ENCODE data around the gene F3.

F3 gene

GRCh38 chr1:94526152-94526980 lies 15.2 kb downstream of the F3 start:
- DNase-seq: no peak

GRCh38 chr1:94524531-94524930 lies 17.0 kb downstream of the F3 start:
- DNase-seq: no peak

DNA sequence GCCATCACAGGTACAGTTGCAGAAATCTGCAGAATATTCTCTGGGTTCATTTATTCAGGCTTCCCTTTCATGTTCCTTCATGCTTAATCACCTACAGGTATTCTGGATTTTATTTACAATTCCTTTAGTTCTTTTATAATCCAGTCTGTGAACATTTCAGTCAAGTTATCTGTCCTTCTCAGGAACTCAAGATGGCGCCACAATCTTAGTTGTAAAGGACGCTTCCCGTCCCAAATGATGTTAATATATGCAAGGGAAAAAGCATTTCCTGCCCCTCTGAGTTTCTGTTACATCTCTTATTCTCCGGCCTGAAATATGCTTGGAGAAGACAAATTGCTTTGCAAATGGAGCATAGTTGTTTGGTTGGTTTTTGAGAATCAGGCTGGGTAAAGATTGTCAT lies 19.3 kb downstream of the F3 start:
- no peak for DNase-seq

DNA sequence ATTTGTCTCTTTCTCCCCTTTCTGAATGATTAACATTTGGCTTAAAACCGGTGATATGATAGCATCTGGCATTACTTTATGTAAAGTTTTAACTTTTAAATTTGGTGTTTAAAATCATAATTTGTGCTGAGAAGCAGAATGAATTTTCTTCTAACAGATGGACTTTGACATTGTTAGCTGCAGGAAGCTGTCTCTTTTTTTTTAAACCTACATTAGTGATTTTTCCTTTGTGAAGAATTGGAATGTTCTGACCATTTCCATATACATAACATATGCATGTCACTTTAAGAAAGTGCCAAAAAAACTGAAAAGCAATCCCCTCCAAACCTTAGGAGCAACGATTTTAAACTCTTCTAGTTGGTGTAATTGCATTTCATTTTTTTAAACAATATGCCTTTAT lies 22.2 kb downstream of the F3 start:
- DNase-seq: no peak

DNA sequence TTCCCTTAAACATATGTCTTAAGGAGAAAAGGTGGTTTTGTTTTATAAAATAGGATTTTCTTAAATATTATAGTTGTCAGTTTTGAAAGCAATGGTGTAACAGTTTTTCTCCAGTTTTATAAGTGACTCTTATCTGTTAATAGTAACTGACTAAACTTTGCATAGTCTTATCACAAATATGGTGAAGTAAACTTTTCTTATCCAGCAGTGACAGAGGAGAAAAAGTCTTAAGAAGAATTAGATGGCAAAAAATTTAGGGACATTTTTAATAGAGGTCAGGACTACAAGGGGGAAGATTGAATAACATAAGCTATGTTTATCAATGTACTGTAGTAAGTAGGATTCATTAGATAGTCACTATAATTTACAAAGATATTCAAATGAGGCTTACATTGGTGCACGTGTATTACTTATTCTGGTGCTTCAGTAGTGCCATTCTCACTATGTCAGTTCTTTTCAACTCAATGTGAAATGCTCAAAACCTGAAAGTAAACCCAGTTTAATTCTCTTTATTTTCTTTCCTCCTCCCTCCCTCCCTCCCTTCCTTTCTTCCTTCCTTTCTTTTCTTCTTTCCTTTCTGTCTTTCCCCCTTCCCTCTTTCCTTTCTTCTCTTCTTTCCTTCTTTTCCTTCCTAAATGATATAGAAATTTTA lies 26.1 kb downstream of the F3 start:
- DNase-seq: no peak

DNA sequence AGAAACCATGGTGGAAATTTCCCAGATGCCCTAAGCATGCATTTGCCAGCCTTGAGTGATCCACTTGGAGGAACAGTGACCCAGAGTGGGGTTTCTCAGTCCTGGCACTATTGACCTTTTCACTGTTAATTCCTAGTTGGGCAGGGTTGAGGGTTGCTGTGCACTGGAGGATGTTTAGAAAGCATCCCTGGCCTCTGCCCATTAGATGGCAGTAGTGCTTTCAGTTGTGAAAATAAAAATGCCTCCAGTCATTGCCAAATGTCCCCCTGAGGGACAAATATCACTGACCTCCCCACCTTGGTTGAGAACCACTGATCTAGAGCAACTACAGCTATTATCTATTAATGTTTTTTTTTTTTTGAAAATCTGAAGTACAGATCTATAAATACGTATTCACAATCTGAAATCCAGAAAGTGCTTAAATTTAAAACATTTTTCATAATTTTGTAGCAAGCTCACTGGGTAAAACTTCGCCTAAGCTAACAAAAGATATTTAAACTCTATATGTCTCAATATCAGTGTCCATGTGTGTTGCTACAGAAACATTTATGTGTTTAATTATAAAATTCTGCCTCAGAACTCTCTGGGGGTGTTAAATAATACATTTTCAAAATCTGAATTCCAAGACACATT lies 27.3 kb downstream of the F3 start:
- DNase-seq: peak; percentile 68

GRCh38 chr1:94512816-94513215 lies 28.7 kb downstream of the F3 start:
- DNase-seq: no peak

DNA sequence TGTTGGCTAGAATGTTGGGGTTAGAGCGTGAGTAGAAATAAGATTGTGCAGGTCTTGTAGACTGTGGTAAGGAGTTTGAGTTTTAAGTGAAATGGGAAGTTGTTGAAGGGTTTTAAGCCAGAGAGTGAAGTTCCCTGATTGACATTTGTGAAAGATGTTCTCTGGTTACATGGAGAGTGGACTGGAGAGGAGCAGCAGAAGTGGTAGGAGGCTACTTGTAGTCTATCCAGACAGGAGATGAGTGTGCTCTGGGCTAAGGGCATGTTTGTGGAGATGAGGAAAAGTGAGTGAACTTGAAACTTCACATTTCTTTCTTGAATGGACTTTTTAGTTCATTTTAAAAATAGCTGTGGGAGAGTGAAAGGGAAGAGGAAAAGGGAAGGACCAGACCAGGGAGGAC lies 37.0 kb downstream of the F3 start:
- no peak for DNase-seq

DNA sequence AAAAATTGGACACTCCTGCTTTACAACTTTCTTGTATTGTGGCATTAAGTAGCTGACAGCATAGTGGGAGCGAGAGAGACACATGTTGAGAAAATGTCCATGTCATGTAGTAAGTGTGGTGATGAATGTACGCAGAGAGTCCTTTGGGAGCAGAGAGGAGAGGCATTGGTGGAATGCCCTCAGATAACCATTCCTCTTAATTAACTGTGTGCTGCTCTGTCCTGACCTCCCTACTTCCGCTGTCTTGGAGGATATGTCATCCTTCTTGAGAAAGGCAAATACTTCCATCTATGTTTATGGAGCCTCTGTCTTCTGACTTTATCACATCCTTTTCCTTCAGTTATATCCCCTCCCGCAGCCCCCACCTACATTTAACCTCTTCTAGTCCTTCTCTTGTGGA lies 38.4 kb downstream of the F3 start:
- DNase-seq: no peak

- no peak for DNase-seq
These were observed 39.6 kb downstream of the F3 start for GRCh38 chr1:94501935-94502334.

DNA sequence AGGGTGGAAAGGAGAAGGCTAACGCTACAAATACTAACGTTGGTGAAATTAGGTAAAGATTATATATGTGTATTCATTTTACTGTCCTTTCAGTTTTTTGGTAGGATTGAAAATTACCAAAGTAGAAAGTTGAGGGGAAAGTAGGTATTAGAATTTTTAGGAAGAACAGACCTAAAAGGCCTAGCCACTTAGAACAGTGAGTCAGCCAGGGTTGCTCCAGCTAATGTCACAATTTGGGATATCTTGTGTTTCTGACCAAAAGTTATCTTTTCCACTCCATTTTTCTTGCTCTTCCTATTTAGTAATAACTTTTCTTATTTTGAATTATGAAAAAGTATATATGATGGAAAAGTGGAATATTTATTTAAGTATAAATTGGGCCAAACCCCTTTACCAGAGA lies 40.1 kb downstream of the F3 start:
- DNase-seq: no peak

GRCh38 chr1:94496076-94496755 lies 45.3 kb downstream of the F3 start:
- DNase-seq: no peak

- no peak for DNase-seq
These were observed 51.0 kb downstream of the F3 start for GRCh38 chr1:94490556-94490955.

- DNase-seq: no peak
These were observed 54.6 kb downstream of the F3 start for GRCh38 chr1:94486990-94487389.

- peak; percentile 84 for DNase-seq
These were observed 60.1 kb downstream of the F3 start for GRCh38 chr1:94481473-94481933.

GRCh38 chr1:94479682-94480081 lies 61.9 kb downstream of the F3 start:
- no peak for DNase-seq
